Colonic mucosa (tissue), 4 donors: ENCODE data around the gene FBXL20. TPM values are rescaled to one million over a fixed set of nuclear protein-coding genes. Genes with fewer than 3 reads are reported as not detected.
A peak's percentile ranks its signal among the peaks of the same experiment; 100 is the strongest.
"Not testable (repeated sequence)": the region's sequence is repeated elsewhere in the genome, so short reads cannot be mapped to it uniquely, and the experiment has no call there.

Experiments used
- DNase-seq: peaks from one replicate; pipeline ENCODE4 v3.0.0-alpha.2; 2020
- H3K27ac ChIP-seq: fragments of 200-600 bp; one replicate; pipeline ENCODE4 v1.8.0; 2021
- H3K27me3 ChIP-seq: fragments of 200-600 bp; one replicate; pipeline ENCODE4 v1.8.0; 2021
- H3K36me3 ChIP-seq: fragments of 200-600 bp; one replicate; pipeline ENCODE4 v1.8.0; 2021
- H3K4me1 ChIP-seq: fragments of 200-600 bp; one replicate; pipeline ENCODE4 v1.8.0; 2021; ENCODE audit warnings: mild to moderate bottlenecking
- H3K4me3 ChIP-seq: fragments of 200-600 bp; one replicate; pipeline ENCODE4 v1.8.0; 2021
- H3K9ac ChIP-seq, 2 donors: one replicate each; pipeline ENCODE4 v1.7.0; 2013; ENCODE audit warnings: control low read depth in 2 of 2, low read depth in 2 of 2, low read length in 2 of 2
- H3K9me3 ChIP-seq: fragments of 200-600 bp; one replicate; pipeline ENCODE4 v1.8.0; 2021
- intact Hi-C: fragments of 100-400 bp; cut with DNase I; formaldehyde crosslinking; loops from one replicate; pipeline ENCODE4 v1.14.1; 2022
- total RNA-seq, 2 donors: library from RNA; stranded (reverse); fragmentation: NEBNext Ultra II Directional in 1 of 2; extraction: Animal tissue kit (Norgen Biotek cat#: 25700) in 1 of 2; gene quantifications; one replicate each; pipeline ENCODE4 v1.2.1, GENCODE V29; 2021
- TF ChIP-seq, protein P1 (sequence below): fragments of 200-600 bp; IDR thresholded peaks from one replicate; pipeline ENCODE4 v1.8.0; 2022; ENCODE audit warnings: antibody characterized with exemption, mild to moderate bottlenecking
- donor health status: healthy.
- donor health status: DM: no; HTN: no; CAD: no.
- donor health status: DM: no; HTN: no; CAD: no.

Gene FBXL20
- total RNA-seq, 2 donors from 2014 or later: 12.5 to 22.2 TPM

DNA sequence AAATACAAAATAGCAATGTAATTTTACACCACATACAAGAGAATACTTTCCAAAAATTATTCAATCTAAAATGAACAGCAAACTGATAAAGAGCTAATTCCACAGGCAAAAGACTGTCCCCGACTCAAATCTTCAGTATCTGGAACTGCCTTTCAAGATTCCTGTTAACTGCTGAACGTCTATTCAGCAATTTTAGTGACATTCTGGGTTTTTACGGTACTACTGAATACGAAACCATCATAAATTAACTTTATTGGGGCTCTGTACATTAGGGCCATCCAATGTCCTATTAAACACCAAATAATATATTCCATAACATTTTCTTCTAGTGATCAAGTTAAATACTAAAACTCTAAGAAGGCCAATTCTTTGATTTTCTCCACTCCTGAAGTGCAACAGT lies 1.6 kb downstream of the FBXL20 start:
- Histone ChIP-seq H3K4me3 (no peak overlapping the region), H3K27ac (no peak overlapping the region), H3K36me3 (no peaks in the 10 kb centered on the region), H3K4me1 (peaks cover 5% of the 10 kb centered on the region), H3K9me3 (no peaks in the 10 kb centered on the region), H3K9ac (peak overlapping the region in 1 of 2 donors; percentile 92), H3K27me3 (no peaks in the 10 kb centered on the region)
- no peak for DNase-seq
- intact Hi-C loops: no loop called here
- TF ChIP-seq, protein P1, sequence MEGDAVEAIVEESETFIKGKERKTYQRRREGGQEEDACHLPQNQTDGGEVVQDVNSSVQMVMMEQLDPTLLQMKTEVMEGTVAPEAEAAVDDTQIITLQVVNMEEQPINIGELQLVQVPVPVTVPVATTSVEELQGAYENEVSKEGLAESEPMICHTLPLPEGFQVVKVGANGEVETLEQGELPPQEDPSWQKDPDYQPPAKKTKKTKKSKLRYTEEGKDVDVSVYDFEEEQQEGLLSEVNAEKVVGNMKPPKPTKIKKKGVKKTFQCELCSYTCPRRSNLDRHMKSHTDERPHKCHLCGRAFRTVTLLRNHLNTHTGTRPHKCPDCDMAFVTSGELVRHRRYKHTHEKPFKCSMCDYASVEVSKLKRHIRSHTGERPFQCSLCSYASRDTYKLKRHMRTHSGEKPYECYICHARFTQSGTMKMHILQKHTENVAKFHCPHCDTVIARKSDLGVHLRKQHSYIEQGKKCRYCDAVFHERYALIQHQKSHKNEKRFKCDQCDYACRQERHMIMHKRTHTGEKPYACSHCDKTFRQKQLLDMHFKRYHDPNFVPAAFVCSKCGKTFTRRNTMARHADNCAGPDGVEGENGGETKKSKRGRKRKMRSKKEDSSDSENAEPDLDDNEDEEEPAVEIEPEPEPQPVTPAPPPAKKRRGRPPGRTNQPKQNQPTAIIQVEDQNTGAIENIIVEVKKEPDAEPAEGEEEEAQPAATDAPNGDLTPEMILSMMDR: no peak

DNA sequence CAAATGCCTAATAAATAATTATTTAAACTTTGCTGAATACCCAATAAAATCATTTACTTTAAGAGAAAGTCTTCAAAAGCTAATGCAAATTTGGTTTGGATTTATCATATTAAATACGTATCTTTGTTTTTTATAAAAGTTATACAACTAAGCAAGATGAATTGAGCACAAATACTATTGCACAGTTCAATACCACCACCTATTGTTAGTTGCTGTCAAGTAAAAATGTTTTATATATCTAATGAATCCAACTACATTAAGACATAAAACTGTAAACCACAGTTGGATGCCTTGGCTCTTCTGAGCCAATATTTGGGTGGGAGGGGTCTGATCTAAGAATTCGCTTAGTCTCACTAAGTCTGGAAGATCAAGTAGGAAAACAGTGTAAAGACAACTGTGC lies 7.7 kb downstream of the FBXL20 start:
- TF ChIP-seq, protein P1: no peak
- Histone ChIP-seq H3K27ac (no peak overlapping the region), H3K36me3 (no peaks in the 10 kb centered on the region), H3K9me3 (no peaks in the 10 kb centered on the region), H3K27me3 (no peaks in the 10 kb centered on the region), H3K4me3 (no peak overlapping the region), H3K9ac (no peak overlapping the region), H3K4me1 (no peaks in the 10 kb centered on the region)
- DNase-seq: no peak
- intact Hi-C loops: no loop called here

DNA sequence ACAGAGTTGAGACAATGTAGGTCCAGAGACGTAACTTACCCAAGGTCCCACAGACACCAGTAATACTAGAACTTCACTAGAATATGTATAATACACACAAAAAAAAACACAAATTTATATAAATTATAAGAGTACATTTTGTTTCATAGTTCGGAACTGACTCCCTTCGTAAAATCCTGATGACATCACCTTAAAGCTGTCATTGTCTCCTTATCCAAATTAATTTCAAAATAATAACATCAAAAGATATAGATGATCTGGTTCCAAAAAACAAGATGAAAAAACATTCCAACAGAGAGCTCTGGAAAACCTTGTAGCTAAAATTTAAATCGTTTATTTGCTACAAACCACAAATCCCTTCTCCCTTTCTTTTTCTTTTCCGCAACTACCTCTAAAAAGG lies 10.0 kb downstream of the FBXL20 start:
- intact Hi-C loops: no loop called here
- Histone ChIP-seq H3K4me1 (no peaks in the 10 kb centered on the region), H3K27ac (no peak overlapping the region), H3K4me3 (no peak overlapping the region), H3K27me3 (no peaks in the 10 kb centered on the region), H3K9me3 (no peaks in the 10 kb centered on the region), H3K9ac (no peak overlapping the region), H3K36me3 (no peaks in the 10 kb centered on the region)
- no peak for DNase-seq
- TF ChIP-seq, protein P1: no peak

DNA sequence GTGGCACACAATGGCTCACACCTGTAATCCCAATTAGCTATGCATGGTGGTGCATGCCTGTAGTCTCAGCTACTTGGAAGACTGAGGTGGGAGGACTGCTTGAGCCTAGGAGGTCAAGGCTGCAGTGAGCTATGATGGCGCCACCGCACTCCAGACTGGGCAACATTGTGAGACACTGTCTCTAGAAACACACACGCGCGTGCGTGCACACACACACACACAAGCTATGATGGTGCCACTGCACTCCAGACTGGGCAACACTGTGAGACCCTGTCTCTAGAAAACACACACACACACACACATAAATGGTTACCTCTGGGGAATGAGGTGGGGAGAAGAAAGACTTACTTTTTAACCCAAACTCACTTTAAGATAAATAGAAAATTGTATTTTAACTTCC lies 16.4 kb downstream of the FBXL20 start:
- TF ChIP-seq, protein P1: no peak
- intact Hi-C loops: no loop called here
- H3K4me1 ChIP-seq: no peaks in the 10 kb centered on the region

DNA sequence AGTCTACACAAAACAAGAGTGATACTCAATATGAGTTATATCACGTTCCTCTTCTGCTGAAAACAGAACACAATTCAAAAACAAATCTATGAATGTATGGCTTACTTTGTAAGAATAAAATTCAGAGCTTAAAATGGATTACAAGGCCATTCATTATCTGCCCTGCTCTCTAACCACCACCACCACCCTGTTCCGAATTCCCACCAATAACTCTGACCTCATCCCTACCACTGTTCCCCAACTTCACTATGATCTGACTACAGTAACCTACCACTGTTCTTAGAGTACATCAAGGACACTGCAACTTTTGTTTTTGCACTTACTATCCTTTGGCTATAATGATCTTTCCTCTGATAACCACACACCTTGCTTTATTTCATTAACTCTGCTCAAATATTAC lies 21.3 kb downstream of the FBXL20 start:
- TF ChIP-seq, protein P1: no peak
- H3K36me3 ChIP-seq: no peaks in the 10 kb centered on the region
- H3K27ac ChIP-seq: no peak overlapping the region
- H3K4me1 ChIP-seq: no peaks in the 10 kb centered on the region
- no peak overlapping the region for H3K9ac ChIP-seq
- no peaks in the 10 kb centered on the region for H3K27me3 ChIP-seq
- DNase-seq: no peak
- H3K9me3 ChIP-seq: no peaks in the 10 kb centered on the region
- intact Hi-C loops: no loop called here
- no peak overlapping the region for H3K4me3 ChIP-seq

More for the DNA sequence above, 16.4 kb downstream of the FBXL20 start:
- Histone ChIP-seq H3K36me3 (no peaks in the 10 kb centered on the region), H3K4me3 (no peak overlapping the region), H3K9ac (no peak overlapping the region), H3K9me3 (no peaks in the 10 kb centered on the region), H3K27me3 (no peaks in the 10 kb centered on the region), H3K27ac (no peak overlapping the region)
- no peak for DNase-seq

DNA sequence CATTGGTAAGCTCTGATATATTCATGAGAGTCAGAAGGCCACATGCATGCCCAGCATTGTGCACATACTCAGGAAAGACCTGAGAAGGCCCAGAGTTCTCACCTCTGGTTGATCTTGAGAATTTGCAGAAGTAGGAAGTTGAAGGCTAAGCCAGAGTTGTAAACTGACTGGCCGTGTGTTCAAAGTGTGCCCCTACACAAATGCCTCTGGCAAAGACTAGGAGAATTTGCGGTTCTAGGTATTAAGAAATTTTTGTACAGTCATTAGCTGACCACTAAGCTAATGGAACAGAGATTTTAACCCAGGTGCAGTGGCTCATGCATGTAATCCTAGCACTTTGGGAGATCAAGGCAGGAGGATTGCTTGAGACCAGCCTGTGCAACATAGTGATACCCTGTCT lies 25.0 kb downstream of the FBXL20 start:
- Histone ChIP-seq H3K27me3 (no peaks in the 10 kb centered on the region), H3K36me3 (no peaks in the 10 kb centered on the region), H3K4me3 (no peak overlapping the region), H3K9me3 (no peaks in the 10 kb centered on the region), H3K4me1 (no peaks in the 10 kb centered on the region), H3K27ac (no peak overlapping the region), H3K9ac (no peak overlapping the region)
- intact Hi-C loops: no loop called here
- DNase-seq: no peak
- TF ChIP-seq, protein P1: no peak

DNA sequence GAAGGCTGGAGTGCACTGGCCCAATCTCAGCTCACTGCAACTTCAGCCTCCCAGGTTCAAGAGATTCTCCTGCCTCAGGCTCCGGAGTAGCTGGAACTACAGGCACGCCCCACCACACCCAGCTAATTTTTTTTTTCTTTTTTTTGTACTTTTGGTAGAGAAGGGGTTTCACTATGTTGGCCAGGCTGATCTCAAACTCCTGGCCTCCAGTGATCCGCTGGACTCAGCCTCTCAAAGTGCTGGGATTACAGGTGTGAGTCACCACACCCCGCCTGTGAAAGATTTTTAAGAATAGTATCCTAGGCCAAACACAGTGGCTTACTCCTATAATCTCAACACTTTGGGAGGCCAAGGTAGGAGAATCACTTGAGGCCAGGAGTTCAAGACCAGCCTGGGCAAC lies 33.6 kb downstream of the FBXL20 start:
- H3K27ac ChIP-seq, intact Hi-C loops, H3K4me1 ChIP-seq: not testable (repeated sequence)

More for the DNA sequence above, 33.6 kb downstream of the FBXL20 start:
- H3K9ac ChIP-seq, DNase-seq, H3K36me3 ChIP-seq, H3K27me3 ChIP-seq, H3K9me3 ChIP-seq, H3K4me3 ChIP-seq: not testable (repeated sequence)
